K562 (cell line): ENCODE data around the gene PNPLA8. TPM values are rescaled to one million over a fixed set of nuclear protein-coding genes. Genes with fewer than 3 reads are reported as not detected.

Experiments used
- BCL6 ChIP-seq: fragments of 250-450 bp; sonication (Bioruptor Pico); IDR thresholded peaks from 2 replicates; pipeline ENCODE4 v1.4.0; 2020
- DMBX1 ChIP-seq: fragments of 250-450 bp; sonication (Bioruptor Pico); IDR thresholded peaks from 2 replicates; pipeline ENCODE4 v1.8.0; 2022; ENCODE audit warnings: inconsistent platforms, mild to moderate bottlenecking, moderate library complexity, borderline replicate concordance
- ELF4 ChIP-seq: fragments of 450-650 bp; formaldehyde crosslinking; IDR thresholded peaks from 2 replicates; pipeline ENCODE4 v1.4.0; 2022; ENCODE audit warnings: missing genetic modification characterization
- ETS2 ChIP-seq: IDR thresholded peaks from 2 replicates; pipeline ENCODE4 v1.6.1; 2016; ENCODE audit warnings: borderline replicate concordance, missing genetic modification characterization, mild to moderate bottlenecking, moderate library complexity, missing compliant biosample characterization; ENCODE audit not compliant: poor library complexity, severe bottlenecking
- FIP1L1 ChIP-seq: fragments of 200-400 bp; formaldehyde crosslinking; IDR thresholded peaks from 2 replicates; pipeline ENCODE4 v1.6.1; 2018; ENCODE audit warnings: mild to moderate bottlenecking, low read depth, low read length; ENCODE audit not compliant: poor library complexity, severe bottlenecking
- FOSL1 ChIP-seq: fragments of 200-800 bp; sonication (Bioruptor generic); conservative IDR thresholded peaks from 2 replicates; pipeline ENCODE4 v1.6.1; 2016; ENCODE audit warnings: missing genetic modification characterization, missing compliant biosample characterization
- GABPB1 ChIP-seq: sonication (generic); formaldehyde crosslinking; IDR thresholded peaks from 2 replicates; pipeline ENCODE4 v1.8.0; 2022; ENCODE audit warnings: mild to moderate bottlenecking, missing genetic modification reagents
- HMGN3 ChIP-seq: IDR thresholded peaks from 2 replicates; pipeline ENCODE4 v1.6.1; 2011; ENCODE audit warnings: borderline replicate concordance, low read depth, mild to moderate bottlenecking, mixed read lengths, low read length; ENCODE audit not compliant: insufficient read length; ENCODE audit errors: extremely low read depth
- LEF1 ChIP-seq: fragments of 450-650 bp; IDR thresholded peaks from 2 replicates; pipeline ENCODE4 v1.6.1; 2016; ENCODE audit warnings: mild to moderate bottlenecking
- NCOA4 ChIP-seq: fragments of 450-650 bp; IDR thresholded peaks from 2 replicates; pipeline ENCODE4 v1.6.1; 2018; ENCODE audit warnings: mild to moderate bottlenecking; ENCODE audit not compliant: partially characterized antibody
- RB1 ChIP-seq: fragments of 450-650 bp; IDR thresholded peaks from 2 replicates; pipeline ENCODE4 v1.6.1; 2017; ENCODE audit warnings: low read depth, mild to moderate bottlenecking
- RBBP5 ChIP-seq: fragments of 200-600 bp; sonication (generic); IDR thresholded peaks from 2 replicates; pipeline ENCODE4 v1.6.1; 2012; ENCODE audit warnings: borderline replicate concordance, mild to moderate bottlenecking, low read length, control low read depth, inconsistent platforms; ENCODE audit not compliant: insufficient read depth, poor library complexity, severe bottlenecking
- RNF2 ChIP-seq: sonication (generic); IDR thresholded peaks from 2 replicates; pipeline ENCODE4 v1.6.1; 2016
- SPI1 ChIP-seq: IDR thresholded peaks from 2 replicates; pipeline ENCODE4 v1.6.1; 2011; ENCODE audit warnings: low read depth, low read length, control low read depth, borderline replicate concordance
- SRSF3 ChIP-seq: fragments of 200-400 bp; formaldehyde crosslinking; IDR thresholded peaks from 2 replicates; pipeline ENCODE4 v1.6.1; 2016; ENCODE audit warnings: mild to moderate bottlenecking, low read length, moderate library complexity; ENCODE audit not compliant: insufficient read depth
- TCF7L2 ChIP-seq: fragments of 150-350 bp; IDR thresholded peaks from 2 replicates; pipeline ENCODE4 v1.6.1; 2016; ENCODE audit warnings: low read depth, mild to moderate bottlenecking, low read length, moderate library complexity
- TEAD1 ChIP-seq, 2 experiments: fragments of 450-650 bp in 1 of 2; sonication (generic) in 1 of 2; formaldehyde crosslinking; IDR thresholded peaks; 2 replicates each; pipeline versions ENCODE4 v1.4.0 to v1.8.0; 2020 to 2022; ENCODE audit warnings: mild to moderate bottlenecking in 2 of 2, missing genetic modification reagents in 1 of 2
- ZFX ChIP-seq: sonication (generic); formaldehyde crosslinking; IDR thresholded peaks from 2 replicates; pipeline ENCODE4 v1.8.0; 2022; ENCODE audit warnings: mild to moderate bottlenecking, missing genetic modification reagents, moderate library complexity
- ZNF134 ChIP-seq: fragments of 250-450 bp; sonication (Bioruptor Pico); conservative IDR thresholded peaks from 2 replicates; pipeline ENCODE4 v1.4.0; 2020
- ZNF280B ChIP-seq: fragments of 250-450 bp; sonication (Bioruptor Pico); IDR thresholded peaks from 2 replicates; pipeline ENCODE4 v1.5.1; 2021; ENCODE audit warnings: mild to moderate bottlenecking
- ZNF583 ChIP-seq: fragments of 250-450 bp; sonication (Bioruptor Pico); IDR thresholded peaks from 2 replicates; pipeline ENCODE4 v1.4.0; 2020
- ZNF644 ChIP-seq: fragments of 200-800 bp; sonication (Bioruptor generic); IDR thresholded peaks from 2 replicates; pipeline ENCODE4 v1.6.1; 2016; ENCODE audit warnings: low read depth, missing genetic modification characterization, missing compliant biosample characterization
- polyA plus RNA-seq, 8 experiments: library from polyadenylated mRNA; depleted of rRNA in 4 of 8; stranded (reverse) in 5 of 8; unstranded in 3 of 8; fragments of >200 nt; fragmentation: Nextera tagmentation in 2 of 8; fragmentation: Illumina TruSeq in 1 of 8; extraction: Ambion mirVana in 2 of 8; extraction: Trizol in 1 of 8; gene quantifications; 2 replicates each; pipeline versions ENCODE4 v1.2.1 to v1.2.3, GENCODE V29; 2011 to 2014; ENCODE audit warnings: inconsistent platforms in 1 of 8, missing spikeins in 1 of 8
- total RNA-seq, 7 experiments: library from RNA; depleted of rRNA in 6 of 7; stranded (reverse); fragments of >200 nt in 6 of 7; fragmentation: Illumina TruSeq in 2 of 7; extraction: Trizol in 2 of 7; gene quantifications; 2 replicates each; pipeline versions ENCODE4 v1.2.1 to v1.2.3, GENCODE V29; 2011 to 2021; ENCODE audit warnings: low replicate concordance in 1 of 7
- TF ChIP-seq, protein P1 (sequence below): fragments of 250-450 bp; sonication (Bioruptor Pico); IDR thresholded peaks from 2 replicates; pipeline ENCODE4 v1.9.0; 2021; ENCODE audit warnings: mild to moderate bottlenecking
- TF ChIP-seq, protein P2 (sequence below): fragments of 250-450 bp; sonication (Bioruptor Pico); IDR thresholded peaks from 2 replicates; pipeline ENCODE4 v1.5.0; 2020; ENCODE audit warnings: mild to moderate bottlenecking
- TF ChIP-seq, protein P3 (sequence below): fragments of 250-450 bp; sonication (Bioruptor Pico); IDR thresholded peaks from 2 replicates; pipeline ENCODE4 v1.4.0; 2020; ENCODE audit warnings: mild to moderate bottlenecking, moderate library complexity, borderline replicate concordance

The PNPLA8 gene
- total and polyA plus RNA-seq, 9 of the 15 experiments (the other 6 are each of a cell fraction or from before 2014, with no cell fraction given) = 12.8 to 27.6 (median 16.3) TPM

- TF ChIP-seq, protein P1, sequence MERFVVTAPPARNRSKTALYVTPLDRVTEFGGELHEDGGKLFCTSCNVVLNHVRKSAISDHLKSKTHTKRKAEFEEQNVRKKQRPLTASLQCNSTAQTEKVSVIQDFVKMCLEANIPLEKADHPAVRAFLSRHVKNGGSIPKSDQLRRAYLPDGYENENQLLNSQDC (CRISPR knock-in tag) = no peak
- TF ChIP-seq GABPB1 (CRISPR knock-in tag) (no peak), LEF1 (0 out of 2 replicates have a peak, but pooled peaks have one; percentile 11), FIP1L1 (no peak), ZNF280B (CRISPR knock-in tag) (no peak), NCOA4 (no peak), DMBX1 (CRISPR knock-in tag) (no peak), RB1 (no peak), SRSF3 (no peak), ZNF583 (CRISPR knock-in tag) (no peak), ZNF134 (CRISPR knock-in tag) (no peak), FOSL1 (tag) (no peak), RNF2 (no peak), RBBP5 (no peak), ELF4 (no peak), ETS2 (no peak), HMGN3 (no peak), ZFX (CRISPR knock-in tag) (no peak), SPI1 (no peak), TCF7L2 (no peak), TEAD1 (CRISPR knock-in tag; IDR thresholded peaks at IDR 0.05) (no peak), ZNF644 (tag) (peak; percentile 43; the same call in 1 of the 2 replicates), BCL6 (CRISPR knock-in tag) (no peak)
- TF ChIP-seq, protein P2, sequence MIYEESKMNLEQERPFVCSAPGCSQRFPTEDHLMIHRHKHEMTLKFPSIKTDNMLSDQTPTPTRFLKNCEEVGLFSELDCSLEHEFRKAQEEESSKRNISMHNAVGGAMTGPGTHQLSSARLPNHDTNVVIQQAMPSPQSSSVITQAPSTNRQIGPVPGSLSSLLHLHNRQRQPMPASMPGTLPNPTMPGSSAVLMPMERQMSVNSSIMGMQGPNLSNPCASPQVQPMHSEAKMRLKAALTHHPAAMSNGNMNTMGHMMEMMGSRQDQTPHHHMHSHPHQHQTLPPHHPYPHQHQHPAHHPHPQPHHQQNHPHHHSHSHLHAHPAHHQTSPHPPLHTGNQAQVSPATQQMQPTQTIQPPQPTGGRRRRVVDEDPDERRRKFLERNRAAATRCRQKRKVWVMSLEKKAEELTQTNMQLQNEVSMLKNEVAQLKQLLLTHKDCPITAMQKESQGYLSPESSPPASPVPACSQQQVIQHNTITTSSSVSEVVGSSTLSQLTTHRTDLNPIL (CRISPR knock-in tag) = no peak
- TF ChIP-seq, protein P3, sequence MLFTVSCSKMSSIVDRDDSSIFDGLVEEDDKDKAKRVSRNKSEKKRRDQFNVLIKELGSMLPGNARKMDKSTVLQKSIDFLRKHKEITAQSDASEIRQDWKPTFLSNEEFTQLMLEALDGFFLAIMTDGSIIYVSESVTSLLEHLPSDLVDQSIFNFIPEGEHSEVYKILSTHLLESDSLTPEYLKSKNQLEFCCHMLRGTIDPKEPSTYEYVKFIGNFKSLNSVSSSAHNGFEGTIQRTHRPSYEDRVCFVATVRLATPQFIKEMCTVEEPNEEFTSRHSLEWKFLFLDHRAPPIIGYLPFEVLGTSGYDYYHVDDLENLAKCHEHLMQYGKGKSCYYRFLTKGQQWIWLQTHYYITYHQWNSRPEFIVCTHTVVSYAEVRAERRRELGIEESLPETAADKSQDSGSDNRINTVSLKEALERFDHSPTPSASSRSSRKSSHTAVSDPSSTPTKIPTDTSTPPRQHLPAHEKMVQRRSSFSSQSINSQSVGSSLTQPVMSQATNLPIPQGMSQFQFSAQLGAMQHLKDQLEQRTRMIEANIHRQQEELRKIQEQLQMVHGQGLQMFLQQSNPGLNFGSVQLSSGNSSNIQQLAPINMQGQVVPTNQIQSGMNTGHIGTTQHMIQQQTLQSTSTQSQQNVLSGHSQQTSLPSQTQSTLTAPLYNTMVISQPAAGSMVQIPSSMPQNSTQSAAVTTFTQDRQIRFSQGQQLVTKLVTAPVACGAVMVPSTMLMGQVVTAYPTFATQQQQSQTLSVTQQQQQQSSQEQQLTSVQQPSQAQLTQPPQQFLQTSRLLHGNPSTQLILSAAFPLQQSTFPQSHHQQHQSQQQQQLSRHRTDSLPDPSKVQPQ (CRISPR knock-in tag) = no peak
Observed at GRCh38 chr7:108535744-108536143, 9.8 kb upstream of the PNPLA8 start (continued).
